ENCODE results near the gene MCTP1.
A peak's percentile ranks its signal among the peaks of the same experiment; 100 is the strongest.
"Not testable (repeated sequence)": the region's sequence is repeated elsewhere in the genome, so short reads cannot be mapped to it uniquely, and the experiment has no call there.

MCTP1 gene

GRCh38 chr5:95220381-95220780 is 64.5 kb downstream of the MCTP1 start:
- H3K4me3 ChIP-seq (ENCODE audit: low read length): no peak overlapping the region
- peaks cover 4% of the 10 kb centered on the region for H3K4me1 ChIP-seq (ENCODE audit: control insufficient read depth, insufficient read depth, low read length)
- no peaks in the 10 kb centered on the region for H3K36me3 ChIP-seq (ENCODE audit: insufficient read depth, low read length)
- H3K9ac ChIP-seq (ENCODE audit: low read depth, low read length): no peak overlapping the region
- no peak overlapping the region for H3K4me2 ChIP-seq (ENCODE audit: low read length)
- peaks cover 3% of the 10 kb centered on the region for H3K27me3 ChIP-seq (ENCODE audit: control insufficient read depth, insufficient read depth, low read length)
- no peaks in the 10 kb centered on the region for H3K9me3 ChIP-seq (replicated peaks; ENCODE audit: low read length)

GRCh38 chr5:95219411-95219810 is 65.5 kb downstream of the MCTP1 start:
- H3K4me1 ChIP-seq (ENCODE audit: control insufficient read depth, insufficient read depth, low read length): peaks cover 4% of the 10 kb centered on the region
- no peaks in the 10 kb centered on the region for H3K9me3 ChIP-seq (replicated peaks; ENCODE audit: low read length)
- H3K36me3 ChIP-seq (ENCODE audit: insufficient read depth, low read length): no peaks in the 10 kb centered on the region
- no peak overlapping the region for H3K4me3 ChIP-seq (ENCODE audit: low read length)
- no peak overlapping the region for H3K9ac ChIP-seq (ENCODE audit: low read depth, low read length)
- H3K4me2 ChIP-seq (ENCODE audit: low read length): no peak overlapping the region
- peaks cover 3% of the 10 kb centered on the region for H3K27me3 ChIP-seq (ENCODE audit: control insufficient read depth, insufficient read depth, low read length)

GRCh38 chr5:95217881-95218280 is 67.0 kb downstream of the MCTP1 start:
- Histone ChIP-seq H3K27me3 (ENCODE audit: control insufficient read depth, insufficient read depth, low read length) (peaks cover 3% of the 10 kb centered on the region), H3K9me3 (replicated peaks; ENCODE audit: low read length) (no peaks in the 10 kb centered on the region), H3K36me3 (ENCODE audit: insufficient read depth, low read length) (no peaks in the 10 kb centered on the region), H3K4me2 (ENCODE audit: low read length) (no peak overlapping the region), H3K4me1 (ENCODE audit: control insufficient read depth, insufficient read depth, low read length) (no peaks in the 10 kb centered on the region), H3K4me3 (ENCODE audit: low read length) (no peak overlapping the region), H3K9ac (ENCODE audit: low read depth, low read length) (no peak overlapping the region)

DNA sequence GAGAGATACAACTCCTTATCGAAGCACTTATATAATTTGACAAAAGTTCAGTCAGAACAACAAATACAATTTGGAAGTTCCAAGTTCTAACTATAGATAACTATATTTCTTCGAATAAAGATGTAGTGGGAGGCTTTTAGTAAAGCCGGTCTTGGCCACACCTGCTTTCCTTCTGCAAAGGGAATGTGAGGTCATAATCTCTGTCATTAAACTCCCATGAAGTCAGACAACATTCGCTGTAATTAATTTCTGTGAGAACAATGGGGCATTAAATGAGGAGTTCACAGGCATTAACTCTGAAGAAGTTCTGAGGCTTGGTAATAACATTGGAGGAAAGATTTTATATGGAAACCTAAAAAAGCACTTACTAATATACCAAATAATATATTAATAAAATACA is 67.5 kb downstream of the MCTP1 start:
- Histone ChIP-seq H3K4me1 (ENCODE audit: control insufficient read depth, insufficient read depth, low read length) (no peaks in the 10 kb centered on the region), H3K4me2 (ENCODE audit: low read length) (no peak overlapping the region), H3K9ac (ENCODE audit: low read depth, low read length) (no peak overlapping the region), H3K36me3 (ENCODE audit: insufficient read depth, low read length) (no peaks in the 10 kb centered on the region), H3K4me3 (ENCODE audit: low read length) (no peak overlapping the region), H3K9me3 (replicated peaks; ENCODE audit: low read length) (no peaks in the 10 kb centered on the region), H3K27me3 (ENCODE audit: control insufficient read depth, insufficient read depth, low read length) (peaks cover 3% of the 10 kb centered on the region)

DNA sequence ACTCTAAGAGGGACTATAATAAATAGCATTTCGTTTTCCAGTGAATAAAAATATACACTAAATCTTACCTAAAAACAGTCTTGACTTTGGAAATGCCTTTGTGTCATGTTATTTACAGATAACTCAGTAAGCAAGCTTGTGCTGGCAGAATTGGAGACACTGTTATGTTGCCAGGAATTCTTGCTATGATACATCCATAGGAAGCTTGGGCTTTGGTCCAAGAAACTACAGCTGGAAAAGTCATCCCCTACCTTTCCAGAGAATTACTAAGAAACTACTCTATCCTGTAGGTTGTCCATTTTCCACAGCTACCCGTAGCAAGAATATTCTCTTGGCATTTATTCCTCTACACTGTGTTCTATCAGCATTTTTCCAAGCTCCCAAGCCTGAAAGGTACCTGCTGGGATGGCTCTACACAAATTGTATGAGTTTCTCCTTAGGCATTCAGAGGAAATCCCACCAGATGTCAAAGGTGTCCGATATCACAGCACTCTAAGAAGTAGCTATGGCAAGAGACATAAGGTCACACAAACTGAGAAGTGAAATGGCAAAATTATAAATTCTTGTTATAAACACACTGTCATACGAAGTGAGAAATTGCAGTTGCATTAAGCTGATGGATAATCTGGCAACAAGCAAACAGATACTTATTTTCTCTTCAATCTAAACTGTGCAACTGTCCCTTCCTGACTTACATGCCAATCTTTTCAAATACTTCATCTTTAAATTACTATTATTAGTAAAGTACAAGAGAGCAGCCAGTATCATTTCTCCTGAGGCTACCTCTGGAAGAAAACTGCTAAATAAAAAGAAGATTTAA is 68.5 kb downstream of the MCTP1 start:
- Histone ChIP-seq H3K27me3 (ENCODE audit: control insufficient read depth, insufficient read depth, low read length) (peaks cover 2% of the 10 kb centered on the region), H3K4me1 (ENCODE audit: control insufficient read depth, insufficient read depth, low read length) (no peaks in the 10 kb centered on the region), H3K9ac (ENCODE audit: low read depth, low read length) (no peak overlapping the region), H3K9me3 (replicated peaks; ENCODE audit: low read length) (no peaks in the 10 kb centered on the region), H3K4me2 (ENCODE audit: low read length) (no peak overlapping the region), H3K4me3 (ENCODE audit: low read length) (no peak overlapping the region), H3K36me3 (ENCODE audit: insufficient read depth, low read length) (no peaks in the 10 kb centered on the region)

DNA sequence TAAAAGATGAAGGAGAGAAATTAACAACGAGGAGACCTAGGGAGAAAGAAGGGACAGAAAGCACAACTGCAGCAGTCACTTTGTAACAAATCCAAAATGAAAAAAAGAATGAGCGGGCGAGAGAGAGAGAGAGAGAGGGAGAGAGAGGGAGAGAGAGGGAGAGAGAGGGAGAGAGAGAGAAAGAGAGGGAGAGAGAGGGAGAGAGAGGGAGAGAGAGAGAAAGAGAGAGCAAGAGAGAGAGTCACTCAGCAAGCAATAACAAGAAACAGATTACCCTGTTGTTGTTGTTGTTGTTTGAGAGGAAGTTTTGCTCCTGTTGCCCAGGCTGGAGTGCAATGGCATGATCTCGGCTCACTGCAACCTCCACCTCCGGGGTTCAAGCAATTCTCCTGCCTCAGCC is 77.1 kb downstream of the MCTP1 start:
- not testable (repeated sequence) for H3K4me2 ChIP-seq (ENCODE audit: low read length); H3K4me3 ChIP-seq (ENCODE audit: low read length); H3K9me3 ChIP-seq (replicated peaks; ENCODE audit: low read length); H3K9ac ChIP-seq (ENCODE audit: low read depth, low read length); H3K36me3 ChIP-seq (ENCODE audit: insufficient read depth, low read length); H3K4me1 ChIP-seq (ENCODE audit: control insufficient read depth, insufficient read depth, low read length); H3K27me3 ChIP-seq (ENCODE audit: control insufficient read depth, insufficient read depth, low read length)

GRCh38 chr5:95194856-95195255 is 90.0 kb downstream of the MCTP1 start:
- no peaks in the 10 kb centered on the region for H3K27me3 ChIP-seq (ENCODE audit: control insufficient read depth, insufficient read depth, low read length)

DNA sequence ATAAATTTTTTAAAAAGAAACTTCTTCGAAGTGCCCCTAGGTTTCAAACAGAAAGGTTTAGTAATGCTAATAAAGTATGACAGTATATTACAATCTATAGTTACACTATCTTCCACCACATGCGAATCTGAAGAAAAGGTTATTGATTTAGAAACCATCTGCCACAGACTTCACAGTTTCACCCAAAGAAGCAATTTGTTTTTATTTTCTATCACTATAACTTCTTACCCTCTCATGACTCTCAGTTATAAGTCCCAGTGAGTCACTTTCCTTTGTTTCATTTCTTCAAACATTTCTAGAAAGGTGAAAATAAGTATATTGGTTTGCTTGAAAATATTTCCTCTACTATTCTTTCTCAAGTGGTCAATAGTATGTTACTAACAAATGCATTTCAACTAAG is 93.6 kb downstream of the MCTP1 start:
- Histone ChIP-seq H3K4me3 (ENCODE audit: low read length) (no peak overlapping the region), H3K4me1 (ENCODE audit: control insufficient read depth, insufficient read depth, low read length) (no peaks in the 10 kb centered on the region)

More at GRCh38 chr5:95194856-95195255, 90.0 kb downstream of the MCTP1 start:
- no peaks in the 10 kb centered on the region for H3K4me1 ChIP-seq (ENCODE audit: control insufficient read depth, insufficient read depth, low read length)
- no peaks in the 10 kb centered on the region for H3K9me3 ChIP-seq (replicated peaks; ENCODE audit: low read length)
- H3K4me3 ChIP-seq (ENCODE audit: low read length): no peak overlapping the region
- H3K4me2 ChIP-seq (ENCODE audit: low read length): no peak overlapping the region
- no peaks in the 10 kb centered on the region for H3K36me3 ChIP-seq (ENCODE audit: insufficient read depth, low read length)
- no peak overlapping the region for H3K9ac ChIP-seq (ENCODE audit: low read depth, low read length)

GRCh38 chr5:95184924-95185323 is 100.0 kb downstream of the MCTP1 start:
- no peak overlapping the region for H3K4me3 ChIP-seq (ENCODE audit: low read length)
- H3K4me2 ChIP-seq (ENCODE audit: low read length): no peak overlapping the region
- H3K9me3 ChIP-seq (replicated peaks; ENCODE audit: low read length): no peaks in the 10 kb centered on the region
- H3K4me1 ChIP-seq (ENCODE audit: control insufficient read depth, insufficient read depth, low read length): no peaks in the 10 kb centered on the region
- no peak overlapping the region for H3K9ac ChIP-seq (ENCODE audit: low read depth, low read length)
- H3K27me3 ChIP-seq (ENCODE audit: control insufficient read depth, insufficient read depth, low read length): no peaks in the 10 kb centered on the region
- no peaks in the 10 kb centered on the region for H3K36me3 ChIP-seq (ENCODE audit: insufficient read depth, low read length)

More for the DNA sequence above, 93.6 kb downstream of the MCTP1 start:
- Histone ChIP-seq H3K9ac (ENCODE audit: low read depth, low read length) (no peak overlapping the region), H3K9me3 (replicated peaks; ENCODE audit: low read length) (no peaks in the 10 kb centered on the region), H3K4me2 (ENCODE audit: low read length) (no peak overlapping the region), H3K27me3 (ENCODE audit: control insufficient read depth, insufficient read depth, low read length) (no peaks in the 10 kb centered on the region), H3K36me3 (ENCODE audit: insufficient read depth, low read length) (no peaks in the 10 kb centered on the region)

- Histone ChIP-seq H3K4me2 (ENCODE audit: low read length) (no peak overlapping the region), H3K4me1 (ENCODE audit: control insufficient read depth, insufficient read depth, low read length) (peaks cover 17% of the 10 kb centered on the region), H3K4me3 (ENCODE audit: low read length) (no peak overlapping the region), H3K36me3 (ENCODE audit: insufficient read depth, low read length) (no peaks in the 10 kb centered on the region), H3K9me3 (replicated peaks; ENCODE audit: low read length) (no peaks in the 10 kb centered on the region), H3K9ac (ENCODE audit: low read depth, low read length) (no peak overlapping the region), H3K27me3 (ENCODE audit: control insufficient read depth, insufficient read depth, low read length) (no peaks in the 10 kb centered on the region)
Measured at GRCh38 chr5:95181644-95182043, 103.2 kb downstream of the MCTP1 start.

- Histone ChIP-seq H3K4me1 (ENCODE audit: control insufficient read depth, insufficient read depth, low read length) (peaks cover 17% of the 10 kb centered on the region), H3K36me3 (ENCODE audit: insufficient read depth, low read length) (no peaks in the 10 kb centered on the region), H3K9me3 (replicated peaks; ENCODE audit: low read length) (no peaks in the 10 kb centered on the region), H3K9ac (ENCODE audit: low read depth, low read length) (peak overlapping the region; percentile 20), H3K4me3 (ENCODE audit: low read length) (no peak overlapping the region), H3K4me2 (ENCODE audit: low read length) (peak overlapping the region; percentile 34), H3K27me3 (ENCODE audit: control insufficient read depth, insufficient read depth, low read length) (no peaks in the 10 kb centered on the region)
Measured at GRCh38 chr5:95178046-95178651, 106.7 kb downstream of the MCTP1 start.

- peak overlapping the region; percentile 20 for H3K9ac ChIP-seq (ENCODE audit: low read depth, low read length)
- H3K4me3 ChIP-seq (ENCODE audit: low read length): no peak overlapping the region
- peak overlapping the region; percentile 34 for H3K4me2 ChIP-seq (ENCODE audit: low read length)
- no peaks in the 10 kb centered on the region for H3K9me3 ChIP-seq (replicated peaks; ENCODE audit: low read length)
- H3K4me1 ChIP-seq (ENCODE audit: control insufficient read depth, insufficient read depth, low read length): peaks cover 17% of the 10 kb centered on the region
- no peaks in the 10 kb centered on the region for H3K27me3 ChIP-seq (ENCODE audit: control insufficient read depth, insufficient read depth, low read length)
- no peaks in the 10 kb centered on the region for H3K36me3 ChIP-seq (ENCODE audit: insufficient read depth, low read length)
Measured at GRCh38 chr5:95177456-95177855, 107.4 kb downstream of the MCTP1 start.
